GM12878 (cell line): ENCODE results near the gene GALNT9. TPM values are rescaled to one million over a fixed set of nuclear protein-coding genes. Genes with fewer than 3 reads are reported as not detected.

Source experiments
- ATAC-seq: fragments of 200-7000 bp; cut with Tn5 transposase; 3 replicates; pipeline ENCODE4 v1.9.1; 2020; ENCODE audit warnings: mild to moderate bottlenecking, moderate library complexity
- BruUV-seq: library from RNA; stranded (reverse); fragments of 400-500 nt; replicated peaks from 2 replicates; lab custom pipeline; 2021; lab: Mats Ljungman, UMichigan
- CTCF ChIA-PET: fragments of 300-600 bp; sonication (Branson Sonifier 250); formaldehyde crosslinking; extraction: SDS; loops from one replicate; lab custom pipeline; 2021; ENCODE audit warnings: inconsistent platforms; lab: Yijun Ruan, JAX
- POLR2A ChIA-PET: fragments of 350-600 bp; formaldehyde crosslinking; extraction: SDS; loops from one replicate; lab custom pipeline; 2021; ENCODE audit warnings: inconsistent platforms; lab: Charles Lee
- RAD21 ChIA-PET: fragments of 300-600 bp; sonication (Branson Sonifier 250); formaldehyde crosslinking; loops from one replicate; lab custom pipeline; 2023; ENCODE audit warnings: antibody characterized with exemption; ENCODE audit not compliant: unreplicated experiment; lab: Charles Lee
- SMC1A ChIA-PET: fragments of 300-600 bp; sonication (Branson Sonifier 250); formaldehyde crosslinking; loops from one replicate; lab custom pipeline; 2023; ENCODE audit not compliant: unreplicated experiment, uncharacterized antibody; lab: Charles Lee
- DNase-seq: peaks from one replicate; pipeline ENCODE4 v3.0.0-alpha.2; 2011; ENCODE audit warnings: low read depth, low spot score
- FAIRE-seq: peaks from 3 replicates; lab custom pipeline; 2011; peaks lifted over from hg19 to GRCh38; lab: Jason Lieb, UNC
- H2AFZ ChIP-seq: 2 replicates; pipeline ENCODE4 v1.6.0; 2011; ENCODE audit warnings: low read depth, low read length, control low read depth; ENCODE audit not compliant: control insufficient read depth
- H3K27ac ChIP-seq: 2 replicates; pipeline ENCODE4 v1.5.1; 2011; ENCODE audit warnings: control low read depth; ENCODE audit not compliant: control insufficient read depth, insufficient read depth
- H3K27me3 ChIP-seq, 2 experiments: replicated peaks in 1 of 2; 2 replicates each; pipeline versions ENCODE4 v1.6.0 to v1.6.1; 2011; ENCODE audit warnings: low read length in 1 of 2; ENCODE audit not compliant: control insufficient read depth in 2 of 2, insufficient read depth in 2 of 2
- H3K36me3 ChIP-seq, 2 experiments: 2 replicates each; pipeline ENCODE4 v1.5.1; 2011; ENCODE audit warnings: low read length in 1 of 2; ENCODE audit not compliant: control insufficient read depth in 2 of 2, insufficient read depth in 2 of 2
- H3K4me1 ChIP-seq: 2 replicates; pipeline ENCODE4 v1.6.1; 2011; ENCODE audit warnings: mild to moderate bottlenecking, low read length, moderate library complexity, mixed read lengths; ENCODE audit not compliant: control insufficient read depth, insufficient read depth
- H3K4me2 ChIP-seq: 2 replicates; pipeline ENCODE4 v1.6.0; 2011; ENCODE audit warnings: control low read depth; ENCODE audit not compliant: control insufficient read depth, insufficient read depth
- H3K4me3 ChIP-seq: fragments of 200-600 bp; sonication (generic); 2 replicates; pipeline ENCODE4 v1.5.1; 2016
- H3K79me2 ChIP-seq: 2 replicates; pipeline ENCODE4 v1.6.0; 2011; ENCODE audit warnings: low read length; ENCODE audit not compliant: control insufficient read depth, insufficient read depth
- H3K9ac ChIP-seq: 2 replicates; pipeline ENCODE4 v1.8.0; 2011; ENCODE audit warnings: low read length, control low read depth, mixed read lengths; ENCODE audit not compliant: control insufficient read depth, insufficient read depth
- H3K9me3 ChIP-seq: replicated peaks from 3 replicates; pipeline ENCODE4 v1.5.1; 2011; ENCODE audit warnings: mild to moderate bottlenecking, low read length; ENCODE audit not compliant: control insufficient read depth, insufficient read depth
- H4K20me1 ChIP-seq: 2 replicates; pipeline ENCODE4 v1.6.0; 2011; ENCODE audit not compliant: control insufficient read depth, insufficient read depth
- ATF7 ChIP-seq: fragments of 450-650 bp; IDR thresholded peaks from 2 replicates; pipeline ENCODE4 v1.6.1; 2016; ENCODE audit warnings: low read depth, mild to moderate bottlenecking
- ETV6 ChIP-seq, 2 experiments: fragments of 450-650 bp in 1 of 2; IDR thresholded peaks in 1 of 2; conservative IDR thresholded peaks in 1 of 2; 2 replicates each; pipeline ENCODE4 v1.6.1; 2014; ENCODE audit warnings: antibody characterized with exemption in 1 of 2, borderline replicate concordance in 1 of 2, low read depth in 1 of 2, mild to moderate bottlenecking in 1 of 2, moderate library complexity in 1 of 2
- FOXK2 ChIP-seq: fragments of 450-650 bp; IDR thresholded peaks from 2 replicates; pipeline ENCODE4 v1.6.1; 2017; ENCODE audit warnings: mild to moderate bottlenecking, moderate library complexity
- GABPA ChIP-seq: IDR thresholded peaks from 2 replicates; pipeline ENCODE4 v1.6.1; 2014; ENCODE audit warnings: antibody characterized with exemption, low read depth, mild to moderate bottlenecking, inconsistent platforms
- RAD51 ChIP-seq: fragments of 450-650 bp; IDR thresholded peaks from 2 replicates; pipeline ENCODE4 v1.6.1; 2016; ENCODE audit warnings: moderate library complexity, mild to moderate bottlenecking, inconsistent platforms
- SP1 ChIP-seq: IDR thresholded peaks from one replicate; pipeline ENCODE4 v1.6.1; 2011; ENCODE audit warnings: low read depth, low read length
- ZNF274 ChIP-seq: IDR thresholded peaks from one replicate; pipeline ENCODE4 v1.8.0; 2011; ENCODE audit not compliant: insufficient read length, insufficient read depth
- ZSCAN29 ChIP-seq: fragments of 450-650 bp; IDR thresholded peaks from 2 replicates; pipeline ENCODE4 v1.6.1; 2017; ENCODE audit warnings: mild to moderate bottlenecking, moderate library complexity
- WGBS: methylation state at CpG from one replicate; pipeline ENCODE4 v1.1.6; 2016; ENCODE audit warnings: low lambda C conversion rate; ENCODE audit not compliant: insufficient replicate concordance, insufficient coverage; ENCODE audit errors: missing lambda C conversion rate; 5-methylcytosine and 5-hydroxymethylcytosine counted together
- in situ Hi-C: fragments of 300-500 bp; cut with MboI; formaldehyde crosslinking; loops from 9 replicates; pipeline ENCODE4 v1.14.3; 2018; ENCODE audit warnings: mixed read lengths
- intact Hi-C: fragments of 100-400 bp; cut with micrococcal nuclease; formaldehyde crosslinking; loops from one replicate; pipeline ENCODE4 v1.14.2; 2022; ENCODE audit not compliant: unreplicated experiment
- polyA plus RNA-seq, 11 experiments: library from polyadenylated mRNA; depleted of rRNA in 4 of 11; unstranded in 6 of 11; stranded (reverse) in 5 of 11; fragments of >200 nt; fragmentation: Nextera tagmentation in 4 of 11; fragmentation: Illumina TruSeq in 1 of 11; extraction: Ambion mirVana in 4 of 11; extraction: Trizol in 1 of 11; gene quantifications; 1 replicate in 1 of 11; 2 replicates in 10 of 11; pipeline versions ENCODE4 v1.2.1 to v1.2.3, GENCODE V29; 2011 to 2016; ENCODE audit warnings: inconsistent platforms in 2 of 11, missing spikeins in 2 of 11, low read depth in 1 of 11
- total RNA-seq, 4 experiments: library from RNA; depleted of rRNA in 3 of 4; stranded (reverse); fragments of >200 nt in 3 of 4; fragmentation: Illumina TruSeq in 1 of 4; extraction: Trizol in 1 of 4; gene quantifications; 2 replicates each; pipeline versions ENCODE4 v1.2.1 to v1.2.3, GENCODE V29; 2013 to 2021
- TF ChIP-seq, protein P1 (sequence below): IDR thresholded peaks from 2 replicates; pipeline ENCODE4 v1.6.1; 2011; ENCODE audit warnings: low read depth, low read length, improper control_type of control experiment, borderline replicate concordance
- TF ChIP-seq, protein P2 (sequence below): IDR thresholded peaks from 2 replicates; pipeline ENCODE4 v1.6.1; 2012; ENCODE audit warnings: low read depth, low read length, improper control_type of control experiment
- TF ChIP-seq, protein P3 (sequence below): fragments of 450-650 bp; IDR thresholded peaks from 2 replicates; pipeline ENCODE4 v1.6.1; 2016; ENCODE audit warnings: mild to moderate bottlenecking

Gene GALNT9
- total and polyA plus RNA-seq, 10 of the 15 experiments (the other 5 are each of a cell fraction or from before 2014, with no cell fraction given): 0.04 TPM; not detected in 9

DNA sequence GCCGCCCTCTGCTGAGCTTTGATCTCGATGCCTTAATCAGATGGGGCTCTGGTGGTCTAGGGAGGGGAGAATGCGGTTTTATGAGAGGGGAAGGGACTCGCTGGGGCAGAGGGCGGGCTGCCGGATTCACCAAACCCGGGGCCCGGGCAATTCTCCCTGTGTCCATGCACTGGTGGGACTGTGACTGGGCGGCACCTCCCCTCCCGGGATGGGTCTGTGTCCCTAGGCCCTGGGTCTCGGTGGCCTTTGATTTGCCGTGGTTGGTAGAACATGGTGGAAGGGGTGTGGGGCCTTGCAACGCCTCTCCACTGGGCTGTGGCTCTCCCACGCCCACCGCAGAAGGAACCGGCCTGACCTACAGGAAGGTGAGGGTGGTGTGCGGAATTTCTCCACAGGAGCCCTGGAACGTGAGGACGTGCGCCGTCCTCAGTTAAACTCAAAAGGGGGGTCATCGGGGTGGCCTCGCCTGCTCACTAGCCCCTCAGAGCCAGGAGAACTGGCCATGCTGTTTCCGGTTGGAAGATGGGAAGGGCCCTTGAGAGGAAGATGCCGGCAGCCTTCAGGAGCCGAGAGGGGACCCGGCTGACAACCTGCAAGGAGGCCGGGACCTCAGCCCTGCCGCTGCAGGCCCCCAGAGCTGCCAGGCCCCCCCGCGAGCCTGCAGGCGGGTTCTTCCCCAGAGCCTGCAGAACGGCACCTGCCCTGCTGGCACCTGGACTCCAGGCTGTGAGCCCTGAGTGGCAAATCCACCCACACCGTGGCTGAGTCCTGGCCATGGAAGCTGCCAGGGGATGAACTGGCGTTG is 141.5 kb downstream of the GALNT9 start:
- no peak overlapping the region for H2AFZ ChIP-seq
- ChIA-PET CTCF (no interaction called here), SMC1A (no interaction called here), POLR2A (no interaction called here), RAD21 (no interaction called here)
- H3K4me3 ChIP-seq: no peak overlapping the region
- H3K4me2 ChIP-seq: no peak overlapping the region
- no peaks in the 10 kb centered on the region for H4K20me1 ChIP-seq
- FAIRE-seq: no peak
- no peaks in the 10 kb centered on the region for H3K36me3 ChIP-seq
- H3K4me1 ChIP-seq: no peaks in the 10 kb centered on the region
- intact Hi-C loops: no loop called here
- no peak overlapping the region for H3K27ac ChIP-seq
- 78% methylated on average over 26 of the region's 35 CpGs for WGBS
- BruUV-seq: no TSS peak
- H3K79me2 ChIP-seq: no peaks in the 10 kb centered on the region
- TF ChIP-seq, protein P1, sequence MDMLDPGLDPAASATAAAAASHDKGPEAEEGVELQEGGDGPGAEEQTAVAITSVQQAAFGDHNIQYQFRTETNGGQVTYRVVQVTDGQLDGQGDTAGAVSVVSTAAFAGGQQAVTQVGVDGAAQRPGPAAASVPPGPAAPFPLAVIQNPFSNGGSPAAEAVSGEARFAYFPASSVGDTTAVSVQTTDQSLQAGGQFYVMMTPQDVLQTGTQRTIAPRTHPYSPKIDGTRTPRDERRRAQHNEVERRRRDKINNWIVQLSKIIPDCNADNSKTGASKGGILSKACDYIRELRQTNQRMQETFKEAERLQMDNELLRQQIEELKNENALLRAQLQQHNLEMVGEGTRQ: no peak
- TF ChIP-seq, protein P2, sequence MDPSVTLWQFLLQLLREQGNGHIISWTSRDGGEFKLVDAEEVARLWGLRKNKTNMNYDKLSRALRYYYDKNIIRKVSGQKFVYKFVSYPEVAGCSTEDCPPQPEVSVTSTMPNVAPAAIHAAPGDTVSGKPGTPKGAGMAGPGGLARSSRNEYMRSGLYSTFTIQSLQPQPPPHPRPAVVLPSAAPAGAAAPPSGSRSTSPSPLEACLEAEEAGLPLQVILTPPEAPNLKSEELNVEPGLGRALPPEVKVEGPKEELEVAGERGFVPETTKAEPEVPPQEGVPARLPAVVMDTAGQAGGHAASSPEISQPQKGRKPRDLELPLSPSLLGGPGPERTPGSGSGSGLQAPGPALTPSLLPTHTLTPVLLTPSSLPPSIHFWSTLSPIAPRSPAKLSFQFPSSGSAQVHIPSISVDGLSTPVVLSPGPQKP: no peak
- no peak for TF ChIP-seq GABPA
- TF ChIP-seq FOXK2: no peak
- no peak for TF ChIP-seq ZSCAN29
- no peak for TF ChIP-seq RAD51
- TF ChIP-seq SP1: no peak
- no peak for TF ChIP-seq ETV6 (conservative IDR thresholded peaks at IDR 0.05 in 1 of 2, IDR thresholded peaks at IDR 0.05 in 1 of 2; ENCODE audit: borderline replicate concordance in 1 of 2, low read depth in 1 of 2)
- TF ChIP-seq, protein P3, sequence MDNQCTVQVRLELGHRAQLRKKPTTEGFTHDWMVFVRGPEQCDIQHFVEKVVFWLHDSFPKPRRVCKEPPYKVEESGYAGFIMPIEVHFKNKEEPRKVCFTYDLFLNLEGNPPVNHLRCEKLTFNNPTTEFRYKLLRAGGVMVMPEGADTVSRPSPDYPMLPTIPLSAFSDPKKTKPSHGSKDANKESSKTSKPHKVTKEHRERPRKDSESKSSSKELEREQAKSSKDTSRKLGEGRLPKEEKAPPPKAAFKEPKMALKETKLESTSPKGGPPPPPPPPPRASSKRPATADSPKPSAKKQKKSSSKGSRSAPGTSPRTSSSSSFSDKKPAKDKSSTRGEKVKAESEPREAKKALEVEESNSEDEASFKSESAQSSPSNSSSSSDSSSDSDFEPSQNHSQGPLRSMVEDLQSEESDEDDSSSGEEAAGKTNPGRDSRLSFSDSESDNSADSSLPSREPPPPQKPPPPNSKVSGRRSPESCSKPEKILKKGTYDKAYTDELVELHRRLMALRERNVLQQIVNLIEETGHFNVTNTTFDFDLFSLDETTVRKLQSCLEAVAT: no peak
- TF ChIP-seq ATF7: no peak
- TF ChIP-seq ZNF274: no peak
- H3K9ac ChIP-seq: no peak overlapping the region
- peaks cover 0 to 2% of the 10 kb centered on the region in 2 experiments; a peak in 2 of 4 replicates for H3K27me3 ChIP-seq
- no peaks in the 10 kb centered on the region; the same call in 2 of the 3 replicates for H3K9me3 ChIP-seq
- in situ Hi-C loops: no loop called here
- no peak for ATAC-seq
- DNase-seq: no peak
